GM21447 (cell line): ENCODE measurements around the gene TUBE1.
"Not testable (repeated sequence)": the region's sequence is repeated elsewhere in the genome, so short reads cannot be mapped to it uniquely, and the experiment has no call there.

Source experiments
- ATAC-seq: cut with Tn5 transposase; IDR thresholded peaks from one replicate; pipeline ENCODE4 v1.9.1; 2021; ENCODE audit not compliant: unreplicated experiment

TUBE1 gene, protein sequence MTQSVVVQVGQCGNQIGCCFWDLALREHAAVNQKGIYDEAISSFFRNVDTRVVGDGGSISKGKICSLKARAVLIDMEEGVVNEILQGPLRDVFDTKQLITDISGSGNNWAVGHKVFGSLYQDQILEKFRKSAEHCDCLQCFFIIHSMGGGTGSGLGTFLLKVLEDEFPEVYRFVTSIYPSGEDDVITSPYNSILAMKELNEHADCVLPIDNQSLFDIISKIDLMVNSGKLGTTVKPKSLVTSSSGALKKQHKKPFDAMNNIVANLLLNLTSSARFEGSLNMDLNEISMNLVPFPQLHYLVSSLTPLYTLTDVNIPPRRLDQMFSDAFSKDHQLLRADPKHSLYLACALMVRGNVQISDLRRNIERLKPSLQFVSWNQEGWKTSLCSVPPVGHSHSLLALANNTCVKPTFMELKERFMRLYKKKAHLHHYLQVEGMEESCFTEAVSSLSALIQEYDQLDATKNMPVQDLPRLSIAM

DNA sequence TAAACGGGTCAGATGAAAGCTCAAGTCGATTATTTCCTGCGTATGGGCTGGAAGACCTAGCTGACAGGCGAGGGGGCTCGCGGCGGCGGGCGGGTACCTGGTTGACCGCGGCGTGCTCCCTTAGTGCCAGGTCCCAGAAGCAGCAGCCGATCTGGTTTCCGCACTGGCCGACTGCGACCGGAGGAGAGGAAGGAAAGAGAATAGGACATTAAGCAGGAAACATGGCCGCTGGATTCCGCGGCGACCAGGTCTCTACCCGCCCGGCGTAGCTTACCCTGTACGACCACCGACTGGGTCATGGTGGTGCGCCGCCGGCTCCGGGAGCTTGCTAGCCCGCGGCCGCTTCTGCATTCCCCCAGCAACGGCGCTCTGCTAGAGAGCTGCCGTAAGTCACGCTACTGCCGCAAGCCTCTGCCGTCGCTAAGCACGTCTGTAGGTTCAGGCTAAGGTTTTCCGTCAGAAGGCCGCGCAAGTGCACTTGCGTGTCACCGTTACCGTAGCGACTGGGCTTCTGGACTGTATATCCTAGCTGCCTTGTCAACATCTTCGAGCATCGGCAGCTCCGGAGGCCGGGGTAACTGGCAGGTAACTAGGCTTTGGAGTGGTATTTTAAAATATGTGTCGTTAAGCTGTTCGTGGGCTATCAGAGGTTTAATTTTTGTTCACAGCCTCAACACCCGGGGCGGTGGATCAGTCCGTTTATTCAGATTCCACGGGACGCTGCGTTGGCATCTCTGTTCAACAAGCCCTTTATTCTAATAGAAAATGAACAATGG is at the start of gene TUBE1, which contains the start of gene FAM229B:
TSS of gene TUBE1 (minus strand) at position 347 of the 776 bp plus-strand sequence. CDS start at position 299, 48 bp downstream.
TSS of gene FAM229B (plus strand) at position 456 of the 776 bp plus-strand sequence. CDS start 11,693 bp downstream, outside the sequence.
- peak; percentile 96 for ATAC-seq

DNA sequence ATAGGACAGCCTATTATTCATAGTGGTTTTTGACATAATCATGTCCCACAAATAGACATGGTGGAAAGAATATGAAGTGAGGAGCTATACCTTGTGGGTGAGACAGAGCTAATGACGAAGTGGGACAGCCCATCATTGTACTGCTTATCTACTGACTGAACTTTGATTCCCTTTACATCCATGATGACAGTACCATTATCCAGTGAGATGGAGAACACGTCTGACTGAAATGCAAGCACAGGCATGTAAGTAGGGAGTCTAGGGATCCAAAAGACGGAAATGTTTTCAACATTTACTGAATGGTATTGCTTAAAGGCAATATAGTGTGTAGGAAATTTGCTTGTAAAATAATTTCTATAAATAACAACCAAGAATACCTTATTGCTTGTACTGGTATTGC is 43.6 kb upstream of the TUBE1 start:
- ATAC-seq, result no peak

DNA sequence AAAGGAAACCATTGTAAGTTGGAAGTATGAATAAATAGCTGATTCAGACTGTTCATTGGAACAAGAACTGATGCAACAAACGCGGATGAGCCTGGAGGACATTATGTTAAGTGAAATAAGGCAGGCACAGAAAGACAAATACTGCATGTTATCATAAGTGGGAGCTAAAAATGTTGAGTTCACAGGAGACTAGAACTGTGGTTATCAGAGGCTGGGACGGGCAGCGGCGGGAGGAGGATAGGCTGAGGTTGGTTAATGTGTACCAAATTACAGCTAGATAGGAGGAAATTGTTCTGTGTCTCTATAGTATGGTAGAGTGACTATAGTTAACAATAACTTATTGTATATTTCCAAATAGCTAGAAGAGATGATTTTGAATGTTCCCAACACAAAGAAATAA is 40.9 kb upstream of the TUBE1 start:
- no peak for ATAC-seq

DNA sequence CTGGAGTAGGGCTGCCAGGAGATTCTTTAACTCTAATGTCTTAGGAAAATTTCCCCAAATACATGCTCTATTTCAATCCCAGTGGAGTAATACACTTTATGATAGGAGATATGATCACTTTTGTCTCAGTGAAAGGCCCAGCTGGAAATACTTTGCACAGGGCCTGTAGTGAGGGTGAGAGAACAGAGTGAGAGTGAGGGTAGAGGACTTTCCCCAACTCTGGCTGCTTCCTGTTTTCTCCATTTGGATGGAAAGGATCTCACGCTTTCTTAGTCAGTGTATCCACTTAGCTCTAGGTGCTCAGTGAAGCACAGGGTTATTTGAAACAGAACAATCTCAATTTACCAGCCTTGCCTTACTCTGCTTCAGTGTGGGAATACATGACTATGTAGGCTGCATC is 36.7 kb upstream of the TUBE1 start:
- ATAC-seq, result no peak

DNA sequence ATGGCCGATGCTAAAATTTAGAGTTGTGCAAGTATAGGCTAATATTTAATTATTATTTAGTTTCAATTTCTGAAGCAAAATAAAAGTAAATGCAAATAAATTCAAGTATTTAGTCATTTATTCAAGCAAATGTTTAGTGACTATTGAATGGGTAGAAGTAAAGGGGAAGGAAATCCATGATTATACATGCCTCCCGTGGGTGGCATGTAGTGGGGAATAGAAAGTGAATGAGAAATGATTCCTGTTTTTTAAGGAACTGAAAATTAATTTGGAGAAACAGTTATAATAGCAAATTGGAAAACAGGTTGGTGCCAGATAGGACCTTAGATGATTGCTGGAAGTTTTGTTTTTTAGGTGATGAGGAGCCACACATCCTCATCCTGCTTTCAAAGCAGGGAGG is 35.5 kb upstream of the TUBE1 start:
- no peak for ATAC-seq

DNA sequence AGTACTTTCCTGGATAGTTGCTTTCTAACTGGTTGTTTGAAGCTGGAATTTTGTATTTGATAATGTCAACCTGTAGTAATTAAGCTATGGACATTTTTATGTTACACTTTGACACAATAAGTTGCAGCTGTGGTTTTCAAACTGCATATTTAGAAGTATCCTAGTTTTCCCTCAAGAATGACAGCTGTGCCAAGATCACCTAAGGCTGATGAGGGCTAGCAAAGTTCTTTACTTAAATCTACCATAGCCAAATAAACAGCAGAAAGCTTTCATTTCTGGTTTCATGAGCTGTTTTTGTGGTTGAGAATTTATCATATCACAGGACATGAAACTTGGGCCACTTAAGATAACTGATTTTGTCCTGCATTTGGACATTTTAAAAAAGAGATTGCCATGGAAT is 30.8 kb upstream of the TUBE1 start:
- no peak for ATAC-seq

DNA sequence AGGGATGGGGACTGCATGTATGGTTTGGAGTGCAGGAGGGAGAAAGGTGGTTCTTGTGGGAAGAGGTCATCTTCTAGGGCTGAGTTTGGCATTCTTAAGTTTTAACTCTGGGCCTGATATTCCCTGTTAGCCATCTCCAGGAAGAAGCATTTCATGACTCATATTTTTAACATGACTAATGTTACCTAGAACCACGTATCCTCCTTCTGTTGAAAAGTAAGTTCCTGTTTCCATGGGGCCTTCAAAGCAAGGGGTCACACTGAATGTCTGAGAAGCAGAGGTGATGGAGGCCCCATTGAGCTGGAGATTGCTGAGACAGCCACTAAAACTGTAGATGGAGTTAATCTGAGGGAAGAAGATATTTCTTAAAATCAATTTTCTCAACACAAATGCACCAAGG is 30.3 kb upstream of the TUBE1 start:
- no peak for ATAC-seq

DNA sequence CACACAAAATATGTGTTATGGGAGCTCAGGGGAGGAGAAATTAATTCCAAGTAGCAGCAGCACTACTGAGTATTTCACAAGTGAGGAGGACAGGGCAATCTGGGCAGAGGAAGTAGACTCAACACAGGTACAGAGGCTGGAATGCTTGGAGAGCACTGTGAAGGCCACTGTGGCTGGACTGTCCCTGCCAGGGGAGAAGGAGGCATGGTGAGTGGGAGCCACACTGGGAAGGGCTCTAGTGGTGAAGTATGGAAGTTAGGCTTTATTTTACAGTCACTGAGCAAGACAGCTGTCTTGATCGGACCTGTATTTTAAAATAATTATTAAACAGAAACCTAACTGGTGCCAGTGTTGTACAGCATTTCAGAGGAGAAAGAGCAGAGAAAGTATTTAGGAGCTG is 28.9 kb upstream of the TUBE1 start:
- no peak for ATAC-seq

DNA sequence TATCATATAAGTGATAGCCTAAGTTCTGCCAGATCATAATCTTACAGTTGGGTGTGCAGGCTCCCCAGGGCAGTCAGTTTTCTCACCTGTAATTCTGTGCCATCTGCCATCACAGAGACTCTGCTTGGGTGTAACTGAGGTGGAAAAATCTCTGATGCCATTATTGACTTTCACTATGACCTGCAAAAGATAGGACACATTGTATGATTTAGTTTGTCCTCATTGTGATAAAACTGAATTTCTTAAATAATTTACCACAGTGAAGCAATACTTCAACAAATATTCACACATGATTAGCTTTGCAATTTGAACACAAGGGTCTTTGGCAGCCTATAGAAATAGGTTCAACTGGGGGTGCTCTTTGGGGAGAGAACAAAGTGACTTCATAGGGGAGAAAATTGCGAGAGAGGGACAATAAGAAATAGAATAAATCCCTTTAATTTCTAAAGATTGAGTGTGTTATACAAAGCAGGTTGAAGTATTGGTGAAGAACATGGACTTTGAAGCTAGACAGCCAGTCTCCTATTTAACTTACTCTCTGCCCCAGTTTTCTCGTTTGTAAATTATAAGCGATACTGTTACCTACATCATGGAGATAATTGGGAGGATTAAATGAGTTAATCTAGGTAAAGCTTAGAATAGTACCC is 27.4 kb upstream of the TUBE1 start:
- no peak for ATAC-seq

DNA sequence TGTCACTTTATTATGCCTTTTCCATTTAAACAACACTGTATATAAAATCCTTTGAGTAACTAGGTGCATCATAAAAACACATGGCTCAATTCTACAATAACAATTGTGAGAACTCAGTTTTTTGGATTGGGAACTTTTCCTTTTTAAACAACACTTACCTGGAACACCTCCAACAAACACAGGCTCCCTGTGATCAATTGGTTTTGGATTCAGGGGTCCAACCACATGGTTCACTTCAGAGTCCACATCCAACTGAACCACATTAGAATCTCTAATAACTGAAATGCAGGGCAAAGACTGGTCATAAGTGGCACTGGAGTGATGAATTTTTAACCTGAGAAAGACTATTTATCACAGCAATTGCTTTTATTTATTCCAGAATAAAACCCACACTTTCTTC is 26.6 kb upstream of the TUBE1 start:
- ATAC-seq, result no peak

DNA sequence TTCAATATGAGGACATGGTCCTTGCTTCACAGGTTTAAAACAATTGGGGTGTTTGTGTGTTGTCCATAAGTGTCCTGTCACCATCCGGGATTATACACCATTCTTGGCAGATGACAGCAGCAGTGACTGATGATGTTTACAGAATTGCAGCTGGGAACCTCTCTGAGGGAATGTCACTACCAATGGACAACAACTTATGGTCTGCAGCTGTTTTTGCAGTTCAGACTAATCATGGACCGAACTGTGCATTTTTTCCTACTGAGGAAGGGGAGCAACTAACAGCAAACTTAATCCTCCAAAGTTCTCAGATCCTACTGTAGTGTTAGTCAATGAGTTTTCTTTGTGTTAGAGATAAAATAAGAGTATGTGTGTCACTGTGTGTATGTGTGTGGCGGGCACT is 26.1 kb upstream of the TUBE1 start:
- no peak for ATAC-seq

DNA sequence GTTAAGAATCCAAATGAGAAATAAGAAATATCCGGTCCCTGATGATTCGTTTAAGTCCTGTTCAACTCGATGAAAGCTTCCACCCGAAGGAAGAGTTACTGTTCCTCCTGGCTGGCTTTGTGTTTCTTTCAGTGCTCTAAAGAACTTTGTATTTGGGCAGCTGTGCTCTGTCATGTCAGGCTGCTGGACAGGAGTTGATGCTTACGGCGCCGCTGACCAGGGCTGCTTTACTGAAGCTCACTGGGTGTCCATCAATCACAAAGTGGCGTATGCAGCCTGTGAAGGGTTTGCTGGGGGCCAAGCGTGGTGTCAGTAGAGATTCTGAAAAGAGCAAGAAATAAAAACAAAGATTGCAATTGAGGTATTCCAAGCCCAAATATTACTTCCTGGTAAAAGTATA is 22.0 kb upstream of the TUBE1 start:
- ATAC-seq, result no peak

DNA sequence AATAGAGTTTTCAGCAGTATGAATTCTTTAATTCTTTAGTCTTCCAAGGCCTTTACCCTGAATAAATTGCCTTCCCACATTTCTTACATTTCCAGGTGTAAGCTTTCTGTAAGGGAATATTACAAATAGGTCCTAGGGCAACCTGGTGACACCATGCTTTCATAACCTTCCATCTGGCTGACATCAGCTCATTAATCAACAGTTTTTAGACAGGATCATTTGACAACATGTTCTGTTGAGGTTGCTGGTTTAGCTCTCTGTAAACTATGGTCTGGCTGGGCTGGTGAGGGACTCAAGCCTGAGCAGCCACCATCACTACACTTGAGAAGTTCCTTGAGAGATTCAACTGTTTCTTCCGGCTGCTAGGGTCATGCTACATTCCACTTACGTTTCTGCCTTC is 19.3 kb upstream of the TUBE1 start:
- ATAC-seq, result no peak

DNA sequence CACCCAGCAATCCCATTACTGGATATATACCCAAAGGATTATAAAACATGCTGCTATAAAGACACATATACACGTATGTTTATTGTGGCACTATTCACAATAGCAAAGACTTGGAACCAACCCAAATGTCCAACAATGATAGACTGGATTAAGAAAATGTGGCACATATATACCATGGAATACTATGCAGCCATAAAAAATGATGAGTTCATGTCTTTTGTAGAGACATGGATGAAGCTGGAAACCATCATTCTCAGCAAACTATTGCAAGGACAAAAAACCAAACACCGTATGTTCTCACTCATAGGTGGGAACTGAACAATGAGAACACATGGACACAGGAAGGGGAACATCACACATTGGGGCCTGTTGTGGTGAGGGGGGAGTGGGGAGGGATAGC is 18.7 kb upstream of the TUBE1 start:
- ATAC-seq, result not testable (repeated sequence)

DNA sequence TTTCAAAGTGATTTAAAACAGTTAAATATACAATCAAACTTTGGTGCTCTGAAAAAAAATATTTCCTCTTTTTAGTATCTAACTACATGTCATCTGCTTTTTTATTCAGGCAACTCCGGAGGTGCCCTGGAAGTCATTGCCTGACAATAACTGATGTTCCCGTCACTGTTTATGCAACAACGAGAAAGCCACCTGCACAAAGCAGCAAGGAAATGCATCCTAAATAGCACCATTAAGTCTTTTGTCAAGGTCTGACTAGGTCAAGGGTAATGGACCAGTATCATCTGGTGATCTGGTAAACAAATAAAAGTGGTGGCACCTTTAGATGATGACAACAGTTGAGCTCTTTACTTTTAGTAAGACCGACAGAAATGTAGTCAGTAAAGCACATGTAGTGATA is 13.3 kb upstream of the TUBE1 start:
- ATAC-seq, result no peak

DNA sequence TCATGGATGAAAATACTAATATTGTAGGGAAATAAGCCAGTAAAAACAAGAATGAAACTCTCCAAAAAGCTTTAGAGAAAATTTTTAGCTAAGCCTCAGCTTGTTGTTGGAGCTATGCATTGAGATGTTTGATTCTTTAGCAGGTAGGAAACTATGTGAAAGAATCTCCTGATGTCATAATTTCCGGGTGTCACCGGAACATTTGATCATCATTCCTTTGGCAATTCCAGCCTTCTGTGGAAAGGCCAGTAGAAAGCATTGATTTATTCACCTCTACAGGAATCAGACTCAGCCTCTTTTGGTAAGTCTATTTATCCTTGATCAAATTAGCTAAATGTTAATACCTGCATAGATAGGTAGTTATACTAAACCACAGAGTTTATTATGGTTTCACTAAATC is 9.6 kb upstream of the TUBE1 start:
- no peak for ATAC-seq

DNA sequence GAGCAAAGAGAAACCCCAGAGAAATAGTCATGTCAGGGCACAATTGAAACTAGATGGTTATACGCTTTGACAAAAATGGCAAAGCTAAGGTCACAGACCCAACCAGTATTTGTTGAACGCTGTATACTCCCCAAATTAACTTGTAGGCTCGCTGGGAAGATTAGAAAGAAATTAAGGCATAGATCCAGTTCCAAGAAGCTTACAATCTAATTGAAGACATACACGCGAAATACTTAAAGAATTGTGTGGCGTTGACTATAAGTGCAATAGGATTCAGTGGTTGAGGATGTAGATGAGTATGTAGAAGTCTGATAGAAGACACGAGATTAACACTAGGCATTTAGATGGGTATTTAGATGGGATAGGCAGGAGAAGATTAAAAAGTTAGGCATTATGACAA is 634 bp upstream of the TUBE1 start:
- ATAC-seq, result no peak

DNA sequence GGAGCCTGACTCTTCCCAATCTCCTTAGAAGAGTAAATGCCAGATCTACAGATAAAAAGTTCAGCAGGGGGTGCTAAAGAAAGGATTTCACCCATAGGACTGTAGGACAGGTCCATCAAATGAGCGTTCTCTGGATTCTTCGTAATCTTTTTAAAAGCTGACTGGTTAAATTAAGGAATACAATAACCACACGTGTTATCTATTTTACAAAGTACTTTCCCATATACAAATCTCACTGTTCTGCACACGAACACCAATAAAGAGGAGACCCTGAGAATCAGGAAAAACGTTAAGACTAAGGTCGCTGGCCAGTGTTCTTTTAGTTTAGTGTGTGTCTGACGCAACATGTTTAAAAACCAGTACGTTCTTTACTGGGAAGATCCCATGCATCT is 542 bp downstream of the TUBE1 start:
- ATAC-seq, result peak; percentile 32

DNA sequence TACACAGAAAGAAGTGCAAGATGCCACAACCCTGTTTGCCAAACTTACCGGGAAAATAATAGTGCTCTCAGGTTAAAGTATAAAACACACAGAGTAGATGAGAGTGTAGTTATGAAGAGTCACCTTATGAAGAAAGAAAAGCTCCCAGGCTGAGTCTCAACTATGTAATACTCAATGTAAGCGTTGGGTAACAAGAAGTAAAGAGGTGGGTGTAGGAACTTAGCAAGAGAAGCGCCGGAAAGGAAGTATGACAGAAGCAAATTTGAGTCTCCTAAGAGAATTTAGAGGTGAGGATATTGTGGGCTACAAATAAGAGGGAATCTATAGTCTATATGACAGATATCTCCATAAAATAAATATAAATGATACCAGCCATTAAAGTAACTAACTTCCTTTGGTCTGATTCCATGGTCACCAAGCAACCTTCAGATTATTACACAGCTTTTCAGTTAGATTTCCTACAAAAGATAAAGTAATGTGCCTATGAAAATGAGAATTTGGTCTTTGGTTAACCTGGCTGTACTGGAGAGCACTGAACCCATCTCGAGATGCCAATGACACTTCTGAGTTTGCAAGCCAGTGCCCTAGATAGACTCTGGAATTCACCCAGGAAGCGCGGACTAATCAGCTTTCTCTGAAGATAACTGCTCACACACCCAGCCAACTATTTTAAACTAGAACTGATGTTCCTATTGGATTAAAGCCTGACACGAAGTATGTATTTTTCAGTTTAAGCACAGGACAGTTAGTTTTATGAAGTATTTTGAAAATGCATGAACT is 1.8 kb downstream of the TUBE1 start:
- ATAC-seq, result no peak

DNA sequence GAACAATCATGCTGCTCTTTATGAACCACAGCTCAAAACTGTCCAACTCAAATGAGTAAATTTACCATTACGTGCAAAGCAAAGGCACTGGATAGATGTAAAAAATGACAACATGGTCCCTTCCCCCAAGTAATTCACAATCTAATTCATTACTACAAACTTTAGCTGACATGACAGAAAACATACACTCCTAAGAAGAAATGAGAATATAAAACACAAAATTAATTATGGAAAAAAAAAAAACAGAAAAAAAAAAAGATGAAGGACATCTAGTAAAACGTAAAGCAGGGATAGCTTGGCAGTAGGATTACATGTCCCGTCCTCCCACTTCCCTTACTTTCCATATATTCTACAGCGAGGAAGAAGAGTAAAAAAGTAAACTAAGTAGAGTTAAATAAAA is 5.7 kb downstream of the TUBE1 start:
- ATAC-seq, result no peak

DNA sequence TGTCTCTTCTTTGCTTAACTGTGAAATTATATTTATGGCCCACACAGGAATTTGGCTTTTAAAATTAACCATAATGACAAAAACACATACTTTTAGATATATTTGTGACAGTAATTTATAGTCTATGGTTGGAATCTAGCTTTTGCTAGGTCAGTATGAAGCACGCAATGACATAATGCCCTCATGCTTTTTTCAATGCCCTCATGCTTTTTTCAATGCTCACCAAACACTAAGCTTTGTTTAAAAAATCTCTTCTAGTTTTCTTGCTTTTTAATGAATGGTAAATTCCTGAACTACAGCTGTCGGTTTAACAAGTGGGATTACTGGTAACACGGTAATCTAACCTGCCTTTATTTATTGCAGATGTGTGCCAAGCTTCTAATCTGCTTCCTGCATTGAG is 20.7 kb downstream of the TUBE1 start:
- ATAC-seq, result no peak
